ENCODE data around the gene RPS6KA5. TPM values are rescaled to one million over a fixed set of nuclear protein-coding genes. Genes with fewer than 3 reads are reported as not detected.

Gene RPS6KA5
- total and polyA plus RNA-seq, 9 of the 15 experiments (the other 6 are each of a cell fraction or from before 2014, with no cell fraction given): 0.88 to 7.7 (median 4.7) TPM

GRCh38 chr14:90805662-90806540 lies 254.5 kb downstream of the RPS6KA5 start (continued):
- TF ChIP-seq, protein P1, sequence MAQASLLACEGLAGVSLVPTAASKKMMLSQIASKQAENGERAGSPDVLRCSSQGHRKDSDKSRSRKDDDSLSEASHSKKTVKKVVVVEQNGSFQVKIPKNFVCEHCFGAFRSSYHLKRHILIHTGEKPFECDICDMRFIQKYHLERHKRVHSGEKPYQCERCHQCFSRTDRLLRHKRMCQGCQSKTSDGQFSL (CRISPR knock-in tag; IDR thresholded peaks at IDR 0.05): peak; percentile 67; the same call in 1 of the 2 replicates
- TF ChIP-seq, protein P1 (tag; IDR thresholded peaks at IDR 0.05): peak in 1 of 2 experiments; percentile 32; a peak in 1 of 4 replicates
- no peak for TF ChIP-seq ETV1 (tag; conservative IDR thresholded peaks at IDR 0.05; ENCODE audit: low read depth)
- TF ChIP-seq, protein P2, sequence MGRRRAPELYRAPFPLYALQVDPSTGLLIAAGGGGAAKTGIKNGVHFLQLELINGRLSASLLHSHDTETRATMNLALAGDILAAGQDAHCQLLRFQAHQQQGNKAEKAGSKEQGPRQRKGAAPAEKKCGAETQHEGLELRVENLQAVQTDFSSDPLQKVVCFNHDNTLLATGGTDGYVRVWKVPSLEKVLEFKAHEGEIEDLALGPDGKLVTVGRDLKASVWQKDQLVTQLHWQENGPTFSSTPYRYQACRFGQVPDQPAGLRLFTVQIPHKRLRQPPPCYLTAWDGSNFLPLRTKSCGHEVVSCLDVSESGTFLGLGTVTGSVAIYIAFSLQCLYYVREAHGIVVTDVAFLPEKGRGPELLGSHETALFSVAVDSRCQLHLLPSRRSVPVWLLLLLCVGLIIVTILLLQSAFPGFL (CRISPR knock-in tag; IDR thresholded peaks at IDR 0.05): no peak
- peak; percentile 90 for TF ChIP-seq ZKSCAN8 (CRISPR knock-in tag; IDR thresholded peaks at IDR 0.05)
- TF ChIP-seq, protein P3, sequence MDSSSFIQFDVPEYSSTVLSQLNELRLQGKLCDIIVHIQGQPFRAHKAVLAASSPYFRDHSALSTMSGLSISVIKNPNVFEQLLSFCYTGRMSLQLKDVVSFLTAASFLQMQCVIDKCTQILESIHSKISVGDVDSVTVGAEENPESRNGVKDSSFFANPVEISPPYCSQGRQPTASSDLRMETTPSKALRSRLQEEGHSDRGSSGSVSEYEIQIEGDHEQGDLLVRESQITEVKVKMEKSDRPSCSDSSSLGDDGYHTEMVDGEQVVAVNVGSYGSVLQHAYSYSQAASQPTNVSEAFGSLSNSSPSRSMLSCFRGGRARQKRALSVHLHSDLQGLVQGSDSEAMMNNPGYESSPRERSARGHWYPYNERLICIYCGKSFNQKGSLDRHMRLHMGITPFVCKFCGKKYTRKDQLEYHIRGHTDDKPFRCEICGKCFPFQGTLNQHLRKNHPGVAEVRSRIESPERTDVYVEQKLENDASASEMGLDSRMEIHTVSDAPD (CRISPR knock-in tag; IDR thresholded peaks at IDR 0.05): no peak
- no peak for TF ChIP-seq MXI1 (IDR thresholded peaks at IDR 0.05; ENCODE audit: low read depth, low read length)
- TF ChIP-seq MYNN (IDR thresholded peaks at IDR 0.05): no peak
- TF ChIP-seq MYNN (CRISPR knock-in tag; IDR thresholded peaks at IDR 0.05): no peak
- TF ChIP-seq, protein P4, sequence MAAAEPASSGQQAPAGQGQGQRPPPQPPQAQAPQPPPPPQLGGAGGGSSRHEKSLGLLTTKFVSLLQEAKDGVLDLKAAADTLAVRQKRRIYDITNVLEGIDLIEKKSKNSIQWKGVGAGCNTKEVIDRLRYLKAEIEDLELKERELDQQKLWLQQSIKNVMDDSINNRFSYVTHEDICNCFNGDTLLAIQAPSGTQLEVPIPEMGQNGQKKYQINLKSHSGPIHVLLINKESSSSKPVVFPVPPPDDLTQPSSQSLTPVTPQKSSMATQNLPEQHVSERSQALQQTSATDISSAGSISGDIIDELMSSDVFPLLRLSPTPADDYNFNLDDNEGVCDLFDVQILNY (CRISPR knock-in tag; IDR thresholded peaks at IDR 0.05): no peak
- TF ChIP-seq POLR2B (IDR thresholded peaks at IDR 0.05; ENCODE audit: low read depth, partially characterized antibody): no peak
- TF ChIP-seq POLR2AphosphoS2 (IDR thresholded peaks at IDR 0.05; ENCODE audit: low read length): no peak
- TF ChIP-seq TEAD2 (tag; IDR thresholded peaks at IDR 0.05): no peak
- TF ChIP-seq ZNF561 (CRISPR knock-in tag; conservative IDR thresholded peaks at IDR 0.05): no peak
